Activated CD4-positive, alpha-beta memory T cell treated with anti-CD3 and anti-CD28 coated beads for 36 hours (primary cell): ENCODE data around the gene DAP. TPM values are rescaled to one million over a fixed set of nuclear protein-coding genes. Genes with fewer than 3 reads are reported as not detected.

Experiments used
- CTCF ChIA-PET: fragments of 350-600 bp; sonication (Branson Sonifier 250); formaldehyde crosslinking; loops from one replicate; lab custom pipeline; 2021; ENCODE audit warnings: antibody characterized with exemption, inconsistent platforms; lab: Charles Lee
- POLR2A ChIA-PET: fragments of 350-600 bp; sonication (Branson Sonifier 250); formaldehyde crosslinking; loops from one replicate; lab custom pipeline; 2021; ENCODE audit warnings: antibody characterized with exemption; lab: Charles Lee
- DNase-seq: peaks from one replicate; pipeline ENCODE4 v3.0.0-alpha.2; 2020
- H3K27ac Mint-ChIP-seq: one replicate; pipeline ENCODE4 v1.8.0; 2021; ENCODE audit warnings: mixed read lengths
- H3K27me3 Mint-ChIP-seq: one replicate; pipeline ENCODE4 v1.8.0; 2021; ENCODE audit warnings: mixed read lengths
- H3K36me3 Mint-ChIP-seq: one replicate; pipeline ENCODE4 v1.8.0; 2021; ENCODE audit warnings: mixed read lengths
- H3K4me1 Mint-ChIP-seq: one replicate; pipeline ENCODE4 v1.8.0; 2021; ENCODE audit warnings: low read depth, mixed read lengths
- H3K4me3 Mint-ChIP-seq: one replicate; pipeline ENCODE4 v1.8.0; 2021; ENCODE audit warnings: mild to moderate bottlenecking, mixed read lengths
- H3K9me3 Mint-ChIP-seq: one replicate; pipeline ENCODE4 v1.8.0; 2021; ENCODE audit warnings: mixed read lengths
- intact Hi-C: fragments of 100-400 bp; cut with micrococcal nuclease; formaldehyde crosslinking; loops from one replicate; pipeline ENCODE4 v1.15.1; 2023
- total RNA-seq, 2 experiments: library from RNA; stranded (reverse); gene quantifications; one replicate each; pipeline ENCODE4 v1.2.3, GENCODE V29; 2021

Gene DAP
- total RNA-seq, 2 experiments from 2014 or later = 39.0 to 39.7 TPM

DNA sequence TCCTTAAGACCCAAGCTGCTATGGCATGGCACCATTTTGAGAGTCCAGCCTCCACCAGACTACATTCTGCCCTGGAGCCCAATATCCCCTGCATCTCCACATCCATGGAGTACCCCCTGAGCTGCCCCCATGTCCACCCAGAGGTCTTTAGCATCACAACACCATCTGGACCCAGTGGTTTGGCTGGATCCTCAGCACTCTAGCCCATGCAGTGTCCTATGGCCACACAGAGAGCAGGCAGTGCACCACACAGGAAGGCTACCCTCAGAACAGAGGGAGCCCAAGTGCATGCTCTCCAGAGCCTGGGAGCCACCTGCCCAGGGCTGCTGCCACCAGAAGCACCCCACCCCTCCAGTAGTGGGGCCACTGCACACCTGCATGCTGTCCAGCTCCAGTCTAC, 18.6 kb upstream of the DAP start:
- no peaks in the 10 kb centered on the region for H3K4me1 Mint-ChIP-seq
- no peak for DNase-seq
- intact Hi-C loops = no loop called here
- H3K36me3 Mint-ChIP-seq = no peaks in the 10 kb centered on the region
- ChIA-PET CTCF (interaction anchor here (1.4 kb wide), 1 partner anchor 152 kb away, joined by 3 read pairs; no protein-coding TSS in a partner anchor), POLR2A (no interaction called here)
- no peaks in the 10 kb centered on the region for H3K9me3 Mint-ChIP-seq
- no peak overlapping the region for H3K4me3 Mint-ChIP-seq
- H3K27ac Mint-ChIP-seq = no peak overlapping the region
- H3K27me3 Mint-ChIP-seq = peaks cover 2% of the 10 kb centered on the region

- Mint-ChIP-seq H3K9me3 (no peaks in the 10 kb centered on the region), H3K27ac (no peak overlapping the region), H3K4me3 (no peak overlapping the region), H3K36me3 (no peaks in the 10 kb centered on the region), H3K4me1 (no peaks in the 10 kb centered on the region), H3K27me3 (peaks cover 2% of the 10 kb centered on the region)
- no peak for DNase-seq
- ChIA-PET POLR2A (no interaction called here), CTCF (interaction anchor here (1.4 kb wide), 1 partner anchor 151 kb away, joined by 3 read pairs; no protein-coding TSS in a partner anchor)
- intact Hi-C loops = no loop called here
Observed at GRCh38 chr5:10778179-10778910, 17.3 kb upstream of the DAP start.

- intact Hi-C loops = no loop called here
- H3K9me3 Mint-ChIP-seq = no peaks in the 10 kb centered on the region
- no peak overlapping the region for H3K27ac Mint-ChIP-seq
- H3K4me1 Mint-ChIP-seq = no peaks in the 10 kb centered on the region
- DNase-seq = no peak
- no peak overlapping the region for H3K4me3 Mint-ChIP-seq
- POLR2A ChIA-PET = no interaction called here
- H3K36me3 Mint-ChIP-seq = no peaks in the 10 kb centered on the region
- CTCF ChIA-PET = no interaction called here
- peaks cover 6% of the 10 kb centered on the region for H3K27me3 Mint-ChIP-seq
Observed at GRCh38 chr5:10775646-10776045, 14.6 kb upstream of the DAP start.

DNA sequence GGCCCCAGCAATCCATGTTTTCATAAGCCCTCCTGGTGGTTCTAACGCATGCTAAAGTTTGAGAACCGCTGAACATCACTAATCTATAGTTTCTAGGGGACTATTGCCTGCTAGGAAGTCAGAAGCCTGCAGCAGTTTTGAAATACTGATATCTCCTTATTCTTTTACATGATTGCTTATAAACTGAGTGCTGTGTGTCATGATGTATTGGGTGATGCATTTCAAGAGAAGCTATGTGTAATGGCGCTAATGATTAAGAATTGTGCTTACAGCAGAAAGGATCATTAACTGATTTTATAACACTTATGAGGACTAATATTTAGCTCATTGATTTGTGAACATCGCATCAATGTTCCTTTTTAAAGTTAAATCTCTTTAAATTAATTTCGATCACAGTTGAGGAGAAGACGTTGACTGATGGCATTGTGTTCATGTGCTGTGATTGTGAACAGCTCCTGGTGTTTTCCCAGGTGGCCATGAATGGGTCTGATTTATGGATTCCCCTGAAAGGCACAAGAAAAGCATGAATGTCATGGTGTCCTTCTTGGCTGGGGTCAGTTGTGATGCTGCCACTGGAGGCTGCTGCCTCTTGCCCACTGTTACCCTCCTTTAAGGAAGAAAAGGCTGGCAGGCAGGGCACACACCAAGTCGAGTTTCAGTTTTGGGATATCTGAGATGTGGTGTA, 12.0 kb upstream of the DAP start:
- no peak overlapping the region for H3K4me3 Mint-ChIP-seq
- POLR2A ChIA-PET = no interaction called here
- H3K27me3 Mint-ChIP-seq = peaks cover 6% of the 10 kb centered on the region
- CTCF ChIA-PET = no interaction called here
- intact Hi-C loops = no loop called here
- no peak for DNase-seq
- H3K27ac Mint-ChIP-seq = no peak overlapping the region
- H3K4me1 Mint-ChIP-seq = no peaks in the 10 kb centered on the region
- H3K36me3 Mint-ChIP-seq = no peaks in the 10 kb centered on the region
- H3K9me3 Mint-ChIP-seq = no peaks in the 10 kb centered on the region

- no peak overlapping the region for H3K27ac Mint-ChIP-seq
- intact Hi-C loops = no loop called here
- ChIA-PET POLR2A (no interaction called here), CTCF (interaction anchor here (1.1 kb wide), 1 partner anchor 27 kb away, joined by 3 read pairs; no protein-coding TSS in a partner anchor)
- no peaks in the 10 kb centered on the region for H3K36me3 Mint-ChIP-seq
- no peak overlapping the region for H3K4me3 Mint-ChIP-seq
- no peak for DNase-seq
- no peaks in the 10 kb centered on the region for H3K9me3 Mint-ChIP-seq
- no peaks in the 10 kb centered on the region for H3K4me1 Mint-ChIP-seq
- peaks cover 7% of the 10 kb centered on the region for H3K27me3 Mint-ChIP-seq
Observed at GRCh38 chr5:10768328-10768899, 7.4 kb upstream of the DAP start.

GRCh38 chr5:10762776-10763500, 1.9 kb upstream of the DAP start:
- DNase-seq = no peak
- Mint-ChIP-seq H3K9me3 (no peaks in the 10 kb centered on the region), H3K27me3 (peaks cover 2% of the 10 kb centered on the region), H3K4me1 (peaks cover 21% of the 10 kb centered on the region), H3K27ac (no peak overlapping the region), H3K4me3 (peak overlapping the region; percentile 6), H3K36me3 (peaks cover 2% of the 10 kb centered on the region)
- intact Hi-C loops = loop anchor here (5.0 kb wide), 2 partner anchors 321 to 411 kb away; partner anchors contain the start of genes MARCHF6 and ROPN1L
- POLR2A ChIA-PET = no interaction called here
- CTCF ChIA-PET = no interaction called here

- H3K27me3 Mint-ChIP-seq = peaks cover 2% of the 10 kb centered on the region
- intact Hi-C loops = loop anchor here (1.0 to 5.0 kb wide), 6 partner anchors 57 to 513 kb away; partner anchors contain the start of genes ANKRD33B, ATPSCKMT, MARCHF6 and ROPN1L
- H3K4me1 Mint-ChIP-seq = peaks cover 29% of the 10 kb centered on the region
- peak overlapping the region; percentile 62 for H3K4me3 Mint-ChIP-seq
- ChIA-PET CTCF (no interaction called here), POLR2A (interaction anchor here (0.6 kb wide), 1 partner anchor 51 kb away, joined by 3 read pairs; no protein-coding TSS in a partner anchor)
- H3K27ac Mint-ChIP-seq = peak overlapping the region; percentile 58
- H3K36me3 Mint-ChIP-seq = peaks cover 2% of the 10 kb centered on the region
- no peak for DNase-seq
- H3K9me3 Mint-ChIP-seq = no peaks in the 10 kb centered on the region
Observed at GRCh38 chr5:10761933-10762775, 1.1 kb upstream of the DAP start.

DNA sequence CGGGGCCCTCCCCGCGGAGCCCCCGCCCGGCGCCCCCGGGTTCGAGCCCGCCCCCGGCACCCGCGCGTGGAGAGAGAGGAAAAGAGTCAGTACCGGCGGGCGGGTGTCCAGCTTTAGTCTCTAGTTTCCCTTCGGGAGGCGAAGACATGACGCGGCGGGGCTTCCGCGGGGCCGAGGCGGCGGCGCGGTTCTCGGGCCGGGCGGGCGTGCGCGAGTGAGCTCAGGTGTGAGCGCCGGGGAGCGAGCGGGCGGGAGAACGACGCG, 181 bp downstream of the DAP start:
- CTCF ChIA-PET = interaction anchor here (1.0 to 1.3 kb wide), 2 partner anchors 103 to 133 kb away, joined by 4 to 6 read pairs; no protein-coding TSS in a partner anchor
- POLR2A ChIA-PET = interaction anchor here (1.1 kb wide), 1 partner anchor 128 kb away, joined by 5 read pairs; no protein-coding TSS in a partner anchor
- intact Hi-C loops = loop anchor here (1.0 to 5.0 kb wide), 6 partner anchors 56 to 512 kb away; partner anchors contain the start of genes ANKRD33B, ATPSCKMT, MARCHF6 and ROPN1L
- DNase-seq = no peak
- H3K27ac Mint-ChIP-seq = no peak overlapping the region
- H3K4me1 Mint-ChIP-seq = peaks cover 41% of the 10 kb centered on the region
- peaks cover 4% of the 10 kb centered on the region for H3K36me3 Mint-ChIP-seq
- H3K4me3 Mint-ChIP-seq = peak overlapping the region; percentile 51
- no peaks in the 10 kb centered on the region for H3K27me3 Mint-ChIP-seq
- H3K9me3 Mint-ChIP-seq = no peaks in the 10 kb centered on the region

- Mint-ChIP-seq H3K4me3 (peak overlapping the region; percentile 85), H3K9me3 (no peaks in the 10 kb centered on the region), H3K27ac (peak overlapping the region; percentile 78), H3K36me3 (peaks cover 4% of the 10 kb centered on the region), H3K27me3 (no peaks in the 10 kb centered on the region), H3K4me1 (peaks cover 45% of the 10 kb centered on the region)
- DNase-seq = peak; percentile 49
- intact Hi-C loops = loop anchor here (2.0 to 5.0 kb wide), 5 partner anchors 56 to 512 kb away; partner anchors contain the start of genes ATPSCKMT, MARCHF6 and ROPN1L
- ChIA-PET POLR2A (interaction anchor here (1.1 kb wide), 1 partner anchor 128 kb away, joined by 5 read pairs; no protein-coding TSS in a partner anchor), CTCF (interaction anchor here (1.0 to 1.3 kb wide), 2 partner anchors 104 to 132 kb away, joined by 4 to 6 read pairs; no protein-coding TSS in a partner anchor)
Observed at GRCh38 chr5:10760096-10760920, 726 bp downstream of the DAP start.

GRCh38 chr5:10759111-10759510, 1.9 kb downstream of the DAP start:
- Mint-ChIP-seq H3K27ac (no peak overlapping the region), H3K36me3 (peaks cover 9% of the 10 kb centered on the region), H3K27me3 (no peaks in the 10 kb centered on the region), H3K9me3 (no peaks in the 10 kb centered on the region), H3K4me1 (peaks cover 49% of the 10 kb centered on the region), H3K4me3 (peak overlapping the region; percentile 55)
- ChIA-PET CTCF (no interaction called here), POLR2A (no interaction called here)
- DNase-seq = no peak
- intact Hi-C loops = no loop called here
